OCI-LY7 (cell line): Measurements from ENCODE around the gene GYS1.

Source experiments
- EZH2phosphoT487 ChIP-seq: fragments of 200-600 bp; sonication (generic); IDR thresholded peaks from 2 replicates; pipeline ENCODE4 v1.6.1; 2018; ENCODE audit warnings: low read depth, borderline replicate concordance, mild to moderate bottlenecking, mixed run types, antibody characterized with exemption, low read length, moderate library complexity, mixed read lengths
- TF ChIP-seq, protein P1 (sequence below): fragments of 200-600 bp; sonication (generic); conservative IDR thresholded peaks from 2 replicates; pipeline ENCODE4 v1.5.1; 2014; ENCODE audit warnings: mild to moderate bottlenecking, antibody characterized with exemption, low read length, moderate library complexity, mixed read lengths

- TF ChIP-seq, protein P1, sequence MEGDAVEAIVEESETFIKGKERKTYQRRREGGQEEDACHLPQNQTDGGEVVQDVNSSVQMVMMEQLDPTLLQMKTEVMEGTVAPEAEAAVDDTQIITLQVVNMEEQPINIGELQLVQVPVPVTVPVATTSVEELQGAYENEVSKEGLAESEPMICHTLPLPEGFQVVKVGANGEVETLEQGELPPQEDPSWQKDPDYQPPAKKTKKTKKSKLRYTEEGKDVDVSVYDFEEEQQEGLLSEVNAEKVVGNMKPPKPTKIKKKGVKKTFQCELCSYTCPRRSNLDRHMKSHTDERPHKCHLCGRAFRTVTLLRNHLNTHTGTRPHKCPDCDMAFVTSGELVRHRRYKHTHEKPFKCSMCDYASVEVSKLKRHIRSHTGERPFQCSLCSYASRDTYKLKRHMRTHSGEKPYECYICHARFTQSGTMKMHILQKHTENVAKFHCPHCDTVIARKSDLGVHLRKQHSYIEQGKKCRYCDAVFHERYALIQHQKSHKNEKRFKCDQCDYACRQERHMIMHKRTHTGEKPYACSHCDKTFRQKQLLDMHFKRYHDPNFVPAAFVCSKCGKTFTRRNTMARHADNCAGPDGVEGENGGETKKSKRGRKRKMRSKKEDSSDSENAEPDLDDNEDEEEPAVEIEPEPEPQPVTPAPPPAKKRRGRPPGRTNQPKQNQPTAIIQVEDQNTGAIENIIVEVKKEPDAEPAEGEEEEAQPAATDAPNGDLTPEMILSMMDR, result no peak
- no peak for TF ChIP-seq EZH2phosphoT487
These were observed 74.3 kb downstream of the GYS1 start for GRCh38 chr19:48918801-48919247.
